Stomach (tissue), 9 donors: ENCODE data around the gene RSPRY1. TPM values are rescaled to one million over a fixed set of nuclear protein-coding genes. Genes with fewer than 3 reads are reported as not detected.

Source experiments
- DNase-seq, 2 donors: peaks; one replicate each; pipeline versions ENCODE4 v3.0.0 to v3.0.0-alpha.2; 2013 to 2019
- H3K27ac ChIP-seq, 5 donors: fragments of 200-600 bp in 4 of 5; sonication (generic) in 4 of 5; one replicate each; pipeline ENCODE4 v1.5.1; 2013 to 2019; ENCODE audit warnings: mild to moderate bottlenecking in 1 of 5, moderate library complexity in 1 of 5
- H3K27me3 ChIP-seq, 3 donors: fragments of 200-600 bp; sonication (generic); one replicate each; pipeline ENCODE4 v1.5.1; 2017 to 2019; ENCODE audit warnings: mixed run types in 1 of 3
- H3K36me3 ChIP-seq, 4 donors: fragments of 200-600 bp; sonication (generic); 1 replicate in 3 of 4; 2 replicates in 1 of 4; pipeline ENCODE4 v1.5.1; 2016 to 2019
- H3K4me1 ChIP-seq, 4 donors: fragments of 200-600 bp; sonication (generic); one replicate each; pipeline ENCODE4 v1.5.1; 2016 to 2019
- H3K4me3 ChIP-seq, 4 donors: fragments of 200-600 bp; sonication (generic) in 3 of 4; one replicate each; pipeline ENCODE4 v1.5.1; 2016 to 2019; ENCODE audit warnings: mild to moderate bottlenecking in 1 of 4
- H3K9me3 ChIP-seq, 4 donors: fragments of 200-600 bp; sonication (generic); one replicate each; pipeline ENCODE4 v1.5.1; 2016 to 2019
- EP300 ChIP-seq: sonication (generic); formaldehyde crosslinking; IDR thresholded peaks from one replicate; pipeline ENCODE4 v1.6.1; 2017; ENCODE audit warnings: antibody characterized with exemption
- POLR2A ChIP-seq, 4 donors: fragments of 450-650 bp; IDR thresholded peaks; one replicate each; pipeline ENCODE4 v1.6.1; 2016; ENCODE audit warnings: antibody characterized with exemption in 4 of 4, control low read depth in 2 of 4, mild to moderate bottlenecking in 1 of 4, moderate library complexity in 1 of 4
- POLR2AphosphoS5 ChIP-seq, 3 donors: sonication (generic); formaldehyde crosslinking; IDR thresholded peaks; one replicate each; pipeline ENCODE4 v1.6.1; 2016; ENCODE audit warnings: antibody characterized with exemption in 3 of 3
- WGBS, 5 donors: extraction: QIAGEN DNeasy Blood & Tissue Kit in 3 of 5; methylation state at CpG; one replicate each; pipeline versions ENCODE4 v1.1.5 to v1.1.7; 2013 to 2018; 5-methylcytosine and 5-hydroxymethylcytosine counted together
- intact Hi-C: fragments of 100-400 bp; cut with DNase I; formaldehyde crosslinking; loops from one replicate; pipeline ENCODE4 v1.15.1; 2023; ENCODE audit warnings: low total_unique reads
- polyA plus RNA-seq, 3 donors: library from polyadenylated mRNA; stranded (reverse); fragments of 200-250 nt; gene quantifications; one replicate each; pipeline ENCODE4 v1.2.3, GENCODE V29; 2013
- total RNA-seq, 5 donors: library from RNA; depleted of rRNA; stranded (reverse); fragments of >200 nt; gene quantifications; one replicate each; pipeline versions ENCODE4 v1.1.0 to v1.2.3, GENCODE V29; 2014 to 2016
- TF ChIP-seq, protein P1 (sequence below), 7 experiments: fragments of 450-650 bp in 4 of 7; fragments of 200-600 bp in 3 of 7; sonication (generic) in 3 of 7; IDR thresholded peaks; one replicate each; pipeline ENCODE4 v1.5.1; 2016 to 2019; ENCODE audit warnings: antibody characterized with exemption in 7 of 7, control low read depth in 2 of 7, mild to moderate bottlenecking in 1 of 7
- donor health status: healthy with polysubstance abuse.
- donor health status: Bipolar disorder and iron deficiency.
- donor health status: healthy.

RSPRY1 gene
- total and polyA plus RNA-seq, 8 donors: 5.5 to 110 (median 13.3) TPM

DNA sequence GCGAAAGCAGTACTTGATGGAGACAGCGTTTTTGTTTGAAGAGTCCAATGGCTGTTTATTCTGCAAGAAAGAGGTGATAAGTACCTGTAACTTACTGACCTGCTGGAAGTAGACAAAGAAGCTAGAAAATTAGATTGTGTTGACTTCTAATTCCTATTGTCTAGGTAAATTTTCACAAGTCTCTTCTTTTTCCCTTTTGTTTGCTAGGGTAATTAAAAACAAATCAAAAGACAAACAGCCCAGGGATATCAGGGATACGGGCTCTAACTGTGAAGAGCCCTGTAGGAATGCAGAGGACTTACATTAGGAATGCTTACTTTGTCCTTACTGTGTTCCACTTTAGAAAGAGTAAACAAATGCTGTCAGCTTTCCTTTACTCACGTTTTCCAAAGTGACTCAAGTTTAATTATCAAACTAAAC, 7.3 kb upstream of the RSPRY1 start:
- TF ChIP-seq EP300 (no peak), POLR2A (IDR thresholded peaks at IDR 0.05) (no peak), POLR2AphosphoS5 (IDR thresholded peaks at IDR 0.05) (no peak)
- TF ChIP-seq, protein P1, sequence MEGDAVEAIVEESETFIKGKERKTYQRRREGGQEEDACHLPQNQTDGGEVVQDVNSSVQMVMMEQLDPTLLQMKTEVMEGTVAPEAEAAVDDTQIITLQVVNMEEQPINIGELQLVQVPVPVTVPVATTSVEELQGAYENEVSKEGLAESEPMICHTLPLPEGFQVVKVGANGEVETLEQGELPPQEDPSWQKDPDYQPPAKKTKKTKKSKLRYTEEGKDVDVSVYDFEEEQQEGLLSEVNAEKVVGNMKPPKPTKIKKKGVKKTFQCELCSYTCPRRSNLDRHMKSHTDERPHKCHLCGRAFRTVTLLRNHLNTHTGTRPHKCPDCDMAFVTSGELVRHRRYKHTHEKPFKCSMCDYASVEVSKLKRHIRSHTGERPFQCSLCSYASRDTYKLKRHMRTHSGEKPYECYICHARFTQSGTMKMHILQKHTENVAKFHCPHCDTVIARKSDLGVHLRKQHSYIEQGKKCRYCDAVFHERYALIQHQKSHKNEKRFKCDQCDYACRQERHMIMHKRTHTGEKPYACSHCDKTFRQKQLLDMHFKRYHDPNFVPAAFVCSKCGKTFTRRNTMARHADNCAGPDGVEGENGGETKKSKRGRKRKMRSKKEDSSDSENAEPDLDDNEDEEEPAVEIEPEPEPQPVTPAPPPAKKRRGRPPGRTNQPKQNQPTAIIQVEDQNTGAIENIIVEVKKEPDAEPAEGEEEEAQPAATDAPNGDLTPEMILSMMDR (IDR thresholded peaks at IDR 0.05): no peak
- DNase-seq: no peak
- no peak overlapping the region for H3K4me3 ChIP-seq
- H3K4me1 ChIP-seq: peaks cover 0 to 33% (median 21%) of the 10 kb centered on the region in 4 donors
- 26 to 42% (median 36%) methylated on average over 4 of the region's 4 CpGs for WGBS, 5 donors
- H3K27ac ChIP-seq: no peak overlapping the region
- peaks cover 0 to 9% (median 4%) of the 10 kb centered on the region in 4 donors for H3K36me3 ChIP-seq
- no peaks in the 10 kb centered on the region for H3K9me3 ChIP-seq
- H3K27me3 ChIP-seq: no peaks in the 10 kb centered on the region
- intact Hi-C loops: no loop called here

DNA sequence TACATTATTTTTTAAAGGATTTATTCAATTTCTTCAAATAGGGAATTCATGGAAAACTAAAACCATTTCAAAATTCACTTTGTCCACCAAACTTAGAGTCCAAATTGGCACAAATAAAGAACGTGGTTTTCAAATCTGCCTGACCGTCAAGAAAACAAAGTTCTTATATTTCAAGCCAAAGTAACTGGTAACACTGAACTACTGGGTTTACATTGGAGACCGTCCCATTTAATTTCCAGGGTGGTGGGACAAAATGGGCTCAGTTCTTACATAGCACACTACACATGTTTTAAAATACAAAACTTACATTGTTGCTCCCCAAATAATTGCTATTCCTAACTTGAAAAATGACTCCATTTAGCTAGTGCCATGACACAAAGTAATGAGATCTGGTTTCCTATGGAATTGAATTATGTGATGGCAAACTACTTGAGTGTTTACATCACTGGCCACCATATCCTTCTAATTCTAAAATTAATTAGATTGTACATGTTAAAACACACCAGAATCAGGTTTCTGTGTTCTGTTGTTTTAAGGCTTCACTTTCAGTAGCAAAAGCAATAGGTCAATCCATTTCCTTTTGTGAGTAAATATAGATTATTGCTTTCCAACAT, 6.8 kb upstream of the RSPRY1 start:
- intact Hi-C loops: no loop called here
- TF ChIP-seq POLR2A (IDR thresholded peaks at IDR 0.05): no peak
- TF ChIP-seq EP300: no peak
- no peak for TF ChIP-seq POLR2AphosphoS5 (IDR thresholded peaks at IDR 0.05)
- TF ChIP-seq, protein P1 (IDR thresholded peaks at IDR 0.05): no peak
- Histone ChIP-seq H3K9me3 (no peaks in the 10 kb centered on the region), H3K4me1 (peaks cover 2 to 38% (median 23%) of the 10 kb centered on the region in 4 donors), H3K4me3 (no peak overlapping the region), H3K36me3 (peaks cover 0 to 9% (median under 1%) of the 10 kb centered on the region in 4 donors), H3K27ac (no peak overlapping the region), H3K27me3 (no peaks in the 10 kb centered on the region)
- 29 to 43% (median 29%) methylated on average over 3 of the region's 3 CpGs for WGBS, 5 donors
- no peak for DNase-seq

DNA sequence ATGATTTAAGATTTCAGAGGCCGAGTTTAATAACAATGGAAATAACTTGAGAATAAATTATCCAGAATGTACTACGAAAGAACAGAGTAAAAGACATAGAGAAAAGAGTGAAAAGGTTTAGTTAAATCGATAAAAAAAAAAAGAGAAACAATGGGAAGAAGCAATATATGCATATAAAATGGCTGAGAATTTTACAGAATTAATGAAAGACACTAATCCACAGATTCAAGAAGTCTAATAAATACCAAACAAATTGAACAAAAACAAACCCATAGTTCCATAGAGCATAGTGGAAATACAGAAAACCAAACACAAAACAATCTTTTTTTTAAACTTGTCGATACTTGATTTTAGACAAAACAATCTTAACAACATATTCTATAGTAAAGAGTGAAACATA, 2.0 kb upstream of the RSPRY1 start:
- intact Hi-C loops: no loop called here
- H3K4me1 ChIP-seq: peaks cover 17 to 63% (median 42%) of the 10 kb centered on the region in 4 donors
- no peak overlapping the region for H3K27ac ChIP-seq
- H3K36me3 ChIP-seq: no peaks in the 10 kb centered on the region
- no peak for DNase-seq
- no peak overlapping the region for H3K4me3 ChIP-seq
- H3K9me3 ChIP-seq: no peaks in the 10 kb centered on the region
- TF ChIP-seq, protein P1 (IDR thresholded peaks at IDR 0.05): no peak
- no peak for TF ChIP-seq POLR2AphosphoS5 (IDR thresholded peaks at IDR 0.05)
- no peak for TF ChIP-seq EP300
- TF ChIP-seq POLR2A (IDR thresholded peaks at IDR 0.05): no peak
- no peaks in the 10 kb centered on the region for H3K27me3 ChIP-seq
- WGBS, 5 donors: 92 to 99% (median 96%) methylated on average over 4 of the region's 4 CpGs

DNA sequence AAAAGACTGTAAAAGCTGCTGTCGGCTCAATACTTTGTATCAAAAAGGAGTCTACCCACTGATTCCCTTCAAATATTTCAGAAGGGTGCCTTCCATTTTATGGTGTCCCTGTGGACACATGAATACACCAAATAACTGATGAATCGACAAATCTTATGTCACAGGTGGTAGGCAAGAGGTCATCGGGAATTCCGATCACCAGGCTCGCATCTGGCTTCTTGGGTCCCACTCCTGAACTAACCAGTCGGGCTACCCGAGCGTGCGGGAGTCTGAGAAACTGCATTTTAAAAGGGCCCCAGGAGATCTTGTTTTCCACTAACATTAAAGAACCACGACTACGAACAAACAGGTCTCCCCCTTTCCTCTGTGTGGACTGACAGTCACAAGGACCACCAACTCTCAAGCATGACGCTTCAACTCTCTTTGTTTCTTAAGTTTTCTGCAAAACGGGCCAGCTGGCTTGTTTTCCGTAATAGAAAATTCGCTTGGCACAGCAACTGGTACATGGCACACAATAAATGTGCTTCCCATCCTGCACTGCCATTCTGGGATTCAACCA, 1.2 kb upstream of the RSPRY1 start:
- H3K27me3 ChIP-seq: no peaks in the 10 kb centered on the region
- H3K9me3 ChIP-seq: no peaks in the 10 kb centered on the region
- peak overlapping the region in 4 of 5 donors; percentile 89 to 98 (median 94) for H3K27ac ChIP-seq
- intact Hi-C loops: no loop called here
- TF ChIP-seq, protein P1 (IDR thresholded peaks at IDR 0.05): no peak
- TF ChIP-seq EP300 (no peak), POLR2A (IDR thresholded peaks at IDR 0.05) (no peak), POLR2AphosphoS5 (IDR thresholded peaks at IDR 0.05) (no peak)
- peaks cover 16 to 63% (median 42%) of the 10 kb centered on the region in 4 donors for H3K4me1 ChIP-seq
- WGBS, 5 donors: 14 to 19% (median 18%) methylated on average over 15 of the region's 15 CpGs
- DNase-seq: peak in 1 of 2 donors; percentile 38
- no peaks in the 10 kb centered on the region for H3K36me3 ChIP-seq
- H3K4me3 ChIP-seq: peak overlapping the region; percentile 73 to 99 (median 79)
